SK-N-SH treated with all-trans-retinoic acid at 6 μM for 48 hours (cell line): ENCODE data around the gene KLHL17.

Experiments
- ATAC-seq: fragments of 200-7000 bp; cut with Tn5 transposase; 3 replicates; pipeline ENCODE4 v1.9.1; 2020; ENCODE audit warnings: mild to moderate bottlenecking, moderate library complexity
- ARNTL ChIP-seq: fragments of 450-650 bp; formaldehyde crosslinking; IDR thresholded peaks from 2 replicates; pipeline ENCODE4 v1.5.0; 2020; ENCODE audit warnings: low read depth, mild to moderate bottlenecking, moderate library complexity, borderline replicate concordance
- CSDC2 ChIP-seq: fragments of 250-450 bp; sonication (Bioruptor Pico); IDR thresholded peaks from 2 replicates; pipeline ENCODE4 v1.5.0; 2020; ENCODE audit warnings: mild to moderate bottlenecking, moderate library complexity
- CSRNP3 ChIP-seq: fragments of 250-450 bp; sonication (Bioruptor Pico); IDR thresholded peaks from 2 replicates; pipeline ENCODE4 v1.5.1; 2021; ENCODE audit warnings: mild to moderate bottlenecking, moderate library complexity
- ESRRG ChIP-seq: fragments of 250-450 bp; sonication (Bioruptor Pico); IDR thresholded peaks from 2 replicates; pipeline ENCODE4 v1.6.1; 2021; ENCODE audit warnings: mild to moderate bottlenecking
- GLIS3 ChIP-seq: fragments of 250-450 bp; sonication (Bioruptor Pico); IDR thresholded peaks from 2 replicates; pipeline ENCODE4 v1.5.0; 2020; ENCODE audit warnings: mild to moderate bottlenecking, moderate library complexity
- ISL1 ChIP-seq: fragments of 250-450 bp; sonication (Bioruptor Pico); IDR thresholded peaks from 2 replicates; pipeline ENCODE4 v2.1.2; 2022; ENCODE audit warnings: mild to moderate bottlenecking, moderate library complexity
- OSR1 ChIP-seq: fragments of 250-450 bp; sonication (Bioruptor Pico); IDR thresholded peaks from 2 replicates; pipeline ENCODE4 v1.8.0; 2022; ENCODE audit warnings: moderate library complexity, mild to moderate bottlenecking, inconsistent platforms
- PATZ1 ChIP-seq: fragments of 250-450 bp; sonication (Bioruptor Pico); IDR thresholded peaks from 2 replicates; pipeline ENCODE4 v1.8.0; 2020; ENCODE audit warnings: mild to moderate bottlenecking, moderate library complexity, borderline replicate concordance
- POU6F1 ChIP-seq: fragments of 250-450 bp; sonication (Bioruptor Pico); IDR thresholded peaks from 2 replicates; pipeline ENCODE4 v1.8.0; 2021; ENCODE audit warnings: low read depth, mild to moderate bottlenecking, moderate library complexity, borderline replicate concordance
- PPARA ChIP-seq: fragments of 250-450 bp; sonication (Bioruptor Pico); IDR thresholded peaks from 2 replicates; pipeline ENCODE4 v1.5.0; 2020; ENCODE audit warnings: mild to moderate bottlenecking, borderline replicate concordance
- RARB ChIP-seq: fragments of 250-450 bp; sonication (Bioruptor Pico); IDR thresholded peaks from 2 replicates; pipeline ENCODE4 v1.8.0; 2021; ENCODE audit warnings: mild to moderate bottlenecking, moderate library complexity
- SNAI2 ChIP-seq: fragments of 250-450 bp; sonication (Bioruptor Pico); IDR thresholded peaks from 2 replicates; pipeline ENCODE4 v1.5.0; 2020; ENCODE audit warnings: mild to moderate bottlenecking, moderate library complexity
- TCF4 ChIP-seq: fragments of 250-450 bp; sonication (Bioruptor Pico); IDR thresholded peaks from 2 replicates; pipeline ENCODE4 v1.8.0; 2021; ENCODE audit warnings: mild to moderate bottlenecking, moderate library complexity, borderline replicate concordance
- TOX ChIP-seq: fragments of 250-450 bp; sonication (Bioruptor Pico); IDR thresholded peaks from 2 replicates; pipeline ENCODE4 v1.8.0; 2021; ENCODE audit warnings: mild to moderate bottlenecking, moderate library complexity, borderline replicate concordance
- TSHZ2 ChIP-seq: fragments of 250-450 bp; sonication (Bioruptor Pico); IDR thresholded peaks from 2 replicates; pipeline ENCODE4 v1.5.0; 2020; ENCODE audit warnings: mild to moderate bottlenecking, moderate library complexity
- ZC3H10 ChIP-seq: fragments of 250-450 bp; sonication (Bioruptor Pico); IDR thresholded peaks from 2 replicates; pipeline ENCODE4 v1.5.1; 2021; ENCODE audit warnings: mild to moderate bottlenecking, moderate library complexity
- ZFP3 ChIP-seq: fragments of 250-450 bp; sonication (Bioruptor Pico); IDR thresholded peaks from 2 replicates; pipeline ENCODE4 v1.5.0; 2020; ENCODE audit warnings: mild to moderate bottlenecking, moderate library complexity
- ZFP30 ChIP-seq: fragments of 450-650 bp; formaldehyde crosslinking; IDR thresholded peaks from 2 replicates; pipeline ENCODE4 v1.5.0; 2022; ENCODE audit warnings: mild to moderate bottlenecking, moderate library complexity
- ZNF70 ChIP-seq: fragments of 450-650 bp; formaldehyde crosslinking; IDR thresholded peaks from 2 replicates; pipeline ENCODE4 v1.5.0; 2020; ENCODE audit warnings: mild to moderate bottlenecking, moderate library complexity
- ZNF8 ChIP-seq: fragments of 450-650 bp; formaldehyde crosslinking; IDR thresholded peaks from 2 replicates; pipeline ENCODE4 v1.5.0; 2020; ENCODE audit warnings: mild to moderate bottlenecking, moderate library complexity

Gene KLHL17

GRCh38 chr1:996851-997712 lies 36.7 kb downstream of the KLHL17 start (continued):
- no peak for TF ChIP-seq CSRNP3 (CRISPR knock-in tag)
- no peak for TF ChIP-seq ESRRG
- TF ChIP-seq PPARA (CRISPR knock-in tag): no peak
- TF ChIP-seq PATZ1 (CRISPR knock-in tag): no peak
- no peak for TF ChIP-seq ARNTL (CRISPR knock-in tag)
- no peak for TF ChIP-seq TCF4
- no peak for TF ChIP-seq RARB (CRISPR knock-in tag)
- no peak for TF ChIP-seq TOX (CRISPR knock-in tag)

GRCh38 chr1:997713-997992 lies 37.3 kb downstream of the KLHL17 start:
- no peak for ATAC-seq
- TF ChIP-seq ISL1 (CRISPR knock-in tag) (no peak), PATZ1 (CRISPR knock-in tag) (no peak), ZNF8 (no peak), ZC3H10 (CRISPR knock-in tag) (no peak), OSR1 (CRISPR knock-in tag) (no peak), TOX (CRISPR knock-in tag) (no peak), POU6F1 (no peak), ZFP30 (CRISPR knock-in tag) (no peak), TCF4 (no peak), GLIS3 (no peak), RARB (CRISPR knock-in tag) (no peak), SNAI2 (CRISPR knock-in tag) (no peak), ESRRG (no peak)

GRCh38 chr1:997993-998744 lies 37.8 kb downstream of the KLHL17 start:
- ATAC-seq: no peak
- TF ChIP-seq ARNTL (CRISPR knock-in tag) (no peak), TCF4 (no peak), GLIS3 (no peak), ISL1 (CRISPR knock-in tag) (no peak), ZFP30 (CRISPR knock-in tag) (no peak), TSHZ2 (CRISPR knock-in tag) (no peak), ZFP3 (CRISPR knock-in tag) (no peak), ZNF8 (no peak), ZNF70 (CRISPR knock-in tag) (no peak), ZC3H10 (CRISPR knock-in tag) (no peak), PATZ1 (CRISPR knock-in tag) (no peak), ESRRG (no peak), CSDC2 (CRISPR knock-in tag) (no peak), CSRNP3 (CRISPR knock-in tag) (no peak), POU6F1 (no peak)
